NT2/D1 (cell line): ENCODE results near the gene PARG.

Experiments used
- SUZ12 ChIP-seq: IDR thresholded peaks from 2 replicates; pipeline ENCODE4 v1.6.1; 2011; ENCODE audit not compliant: insufficient read length, insufficient read depth; ENCODE audit errors: extremely low read depth
- YY1 ChIP-seq: IDR thresholded peaks from 2 replicates; pipeline ENCODE4 v1.6.1; 2011; ENCODE audit not compliant: insufficient read length, insufficient read depth

DNA sequence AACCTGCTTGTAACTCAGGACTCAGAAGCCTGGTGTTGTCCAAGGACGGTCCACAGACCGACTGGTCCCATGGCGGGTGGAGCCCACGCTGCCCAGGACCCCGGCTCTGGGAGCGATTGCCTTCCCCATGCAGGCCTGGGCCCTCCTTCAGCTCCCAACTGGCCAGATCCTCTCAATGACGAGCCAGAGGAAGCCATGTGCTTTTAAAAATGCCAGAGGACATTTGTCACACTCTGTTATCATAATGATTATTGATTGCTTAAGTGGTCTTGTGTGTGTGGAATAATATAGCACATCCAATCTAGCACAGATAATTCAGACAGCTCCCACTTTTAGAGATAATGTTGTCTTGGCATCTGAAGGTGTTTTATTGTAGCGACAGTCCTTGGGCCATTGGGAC is 157.1 kb downstream of the PARG start:
- no peak for TF ChIP-seq YY1
- TF ChIP-seq SUZ12 = no peak
